ENCODE measurements around the gene MTMR1. TPM values are rescaled to one million over a fixed set of nuclear protein-coding genes. Genes with fewer than 3 reads are reported as not detected.

Gene MTMR1
- total RNA-seq, 1 donor from 2014 or later = 42.8 TPM

DNA sequence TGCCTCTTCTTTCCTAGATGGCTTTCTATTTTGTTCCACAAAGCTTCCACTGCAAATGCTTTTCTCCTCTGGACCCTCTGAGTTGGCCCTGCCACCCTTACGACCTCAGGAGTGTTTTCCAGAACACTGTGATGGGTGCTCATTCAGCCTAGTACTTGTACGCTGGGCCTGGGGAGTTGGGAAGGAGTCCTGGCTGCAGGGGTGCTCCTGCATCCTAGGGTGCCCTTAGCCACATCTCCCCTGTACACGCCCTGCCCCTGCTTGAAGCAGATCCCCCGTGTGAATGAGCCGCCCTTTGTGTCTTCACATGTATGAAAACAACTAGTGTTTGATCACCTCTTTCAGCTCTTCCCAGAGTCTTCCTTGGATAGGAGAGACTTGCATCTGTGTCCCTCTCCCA, 64.2 kb downstream of the MTMR1 start:
- no peak overlapping the region for H3K9ac ChIP-seq (ENCODE audit: low read depth in 1 of 3, low read length in 3 of 3)
- H3K27me3 ChIP-seq (ENCODE audit: control insufficient read depth in 3 of 3, insufficient read depth in 3 of 3, low read length in 3 of 3) = no peaks in the 10 kb centered on the region
- no peak overlapping the region for H3K27ac ChIP-seq (ENCODE audit: low read depth, low read length)
- H3K4me3 ChIP-seq (ENCODE audit: low read length in 3 of 3) = no peak overlapping the region
- no peaks in the 10 kb centered on the region for H3K4me1 ChIP-seq (ENCODE audit: control insufficient read depth in 3 of 3, insufficient read depth in 3 of 3, low read length in 3 of 3)
- H3K9me3 ChIP-seq (ENCODE audit: control insufficient read depth in 3 of 3, low read length in 3 of 3) = no peaks in the 10 kb centered on the region
- peaks cover 7 to 17% (median 11%) of the 10 kb centered on the region in 3 donors for H3K36me3 ChIP-seq (ENCODE audit: control insufficient read depth in 3 of 3, insufficient read depth in 3 of 3, low read length in 3 of 3)

DNA sequence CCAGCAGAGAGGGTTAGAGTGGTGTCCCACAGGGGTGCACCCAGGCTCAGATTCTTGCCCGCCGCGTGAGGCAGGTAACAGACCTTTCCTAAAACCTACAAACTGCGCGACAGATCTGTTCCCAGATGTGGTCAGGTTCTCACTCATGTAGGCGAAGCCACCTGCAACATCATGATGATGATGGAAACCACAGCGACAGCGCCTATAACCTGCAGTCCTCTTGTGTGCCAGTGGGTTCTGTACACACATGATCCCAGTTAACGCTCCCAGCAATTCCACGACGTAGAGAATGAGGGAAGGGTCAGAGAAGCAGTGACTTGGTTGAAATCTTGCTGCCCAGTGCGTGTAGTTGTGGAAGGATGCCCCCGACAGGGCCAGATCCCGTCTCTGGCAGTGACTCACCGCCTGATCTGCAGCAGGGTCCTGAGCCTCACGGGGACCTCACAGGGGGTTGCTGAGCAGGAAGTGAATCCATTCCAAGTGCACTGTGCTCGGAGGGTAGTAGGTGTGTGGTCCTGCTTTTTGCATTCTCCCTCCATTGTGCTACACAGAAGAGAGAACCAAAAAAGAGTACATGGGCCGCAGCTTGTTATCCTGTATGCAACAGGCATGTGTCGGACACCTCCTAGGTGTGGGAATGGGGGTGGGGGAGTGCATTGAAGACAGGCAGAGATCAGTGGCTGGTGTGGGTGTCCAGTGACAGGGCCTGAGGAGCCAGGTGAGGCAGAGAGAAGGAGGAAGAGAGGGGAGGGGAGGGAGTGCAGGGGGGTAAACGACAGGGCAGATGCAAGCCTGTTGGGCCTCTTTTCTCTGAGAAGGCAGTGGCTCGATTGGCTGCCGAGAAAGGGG, 66.6 kb downstream of the MTMR1 start:
- Histone ChIP-seq H3K27me3 (ENCODE audit: control insufficient read depth in 3 of 3, insufficient read depth in 3 of 3, low read length in 3 of 3) (no peaks in the 10 kb centered on the region), H3K4me3 (ENCODE audit: low read length in 3 of 3) (no peak overlapping the region), H3K27ac (ENCODE audit: low read depth, low read length) (no peak overlapping the region), H3K4me1 (ENCODE audit: control insufficient read depth in 3 of 3, insufficient read depth in 3 of 3, low read length in 3 of 3) (peaks cover 0 to 6% (median 0%) of the 10 kb centered on the region in 3 donors), H3K9ac (ENCODE audit: low read depth in 1 of 3, low read length in 3 of 3) (no peak overlapping the region), H3K36me3 (ENCODE audit: control insufficient read depth in 3 of 3, insufficient read depth in 3 of 3, low read length in 3 of 3) (peaks cover 7 to 17% (median 11%) of the 10 kb centered on the region in 3 donors), H3K9me3 (ENCODE audit: control insufficient read depth in 3 of 3, low read length in 3 of 3) (no peaks in the 10 kb centered on the region)

DNA sequence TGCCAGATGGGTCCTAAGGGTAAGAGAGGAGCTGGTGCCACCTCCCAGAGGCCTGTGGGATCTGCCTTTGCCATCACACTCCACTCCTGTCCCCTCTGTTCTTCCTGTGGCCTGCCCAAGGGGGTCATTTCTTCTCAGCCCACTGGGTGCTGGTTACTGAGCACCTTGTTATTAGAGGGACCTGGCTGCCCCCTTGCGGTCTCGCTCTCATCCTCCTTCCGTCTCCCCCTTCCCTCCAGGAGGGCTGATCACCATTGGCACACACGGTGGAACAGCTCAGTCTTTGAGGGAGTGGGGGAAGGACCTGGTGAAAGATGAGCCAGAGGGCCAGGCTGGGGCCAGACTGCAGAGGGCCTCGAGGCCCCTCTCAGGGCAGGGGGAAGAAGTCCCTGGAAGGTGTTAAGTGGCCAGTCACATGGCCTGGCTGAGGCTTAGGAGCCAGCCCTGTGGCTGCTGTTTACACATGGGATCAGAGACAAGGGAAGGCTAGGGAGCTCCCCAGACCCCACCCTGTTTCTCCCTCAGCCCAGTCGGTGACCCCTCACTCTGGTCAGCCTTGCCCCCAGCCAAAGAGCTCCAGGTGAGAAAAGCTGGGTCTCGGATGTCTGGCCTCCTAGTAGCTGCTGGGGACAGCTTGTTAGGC, 68.1 kb downstream of the MTMR1 start:
- no peaks in the 10 kb centered on the region for H3K27me3 ChIP-seq (ENCODE audit: control insufficient read depth in 3 of 3, insufficient read depth in 3 of 3, low read length in 3 of 3)
- H3K4me1 ChIP-seq (ENCODE audit: control insufficient read depth in 3 of 3, insufficient read depth in 3 of 3, low read length in 3 of 3) = peaks cover 0 to 6% (median 0%) of the 10 kb centered on the region in 3 donors

DNA sequence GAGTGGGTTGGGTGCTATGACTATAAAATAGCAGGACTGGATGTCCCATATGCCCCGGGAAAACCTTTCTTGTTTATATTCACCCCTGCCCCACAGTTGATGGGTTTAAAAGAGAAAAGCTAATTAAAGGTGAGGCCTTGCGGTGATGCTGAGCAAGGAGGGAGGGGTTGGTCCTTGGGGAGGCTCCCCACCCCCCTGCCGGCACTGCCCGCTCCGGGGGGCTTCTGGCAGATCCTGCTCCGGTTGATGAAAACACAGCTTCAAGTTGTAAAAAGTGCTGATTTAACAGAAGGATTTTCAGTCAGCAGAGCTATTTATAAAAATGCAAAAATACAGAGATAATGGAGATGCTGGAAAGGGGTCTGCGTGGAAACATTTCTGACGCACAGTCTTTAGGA, 68.6 kb downstream of the MTMR1 start:
- Histone ChIP-seq H3K27me3 (ENCODE audit: control insufficient read depth in 3 of 3, insufficient read depth in 3 of 3, low read length in 3 of 3) (no peaks in the 10 kb centered on the region), H3K27ac (ENCODE audit: low read depth, low read length) (no peak overlapping the region), H3K4me1 (ENCODE audit: control insufficient read depth in 3 of 3, insufficient read depth in 3 of 3, low read length in 3 of 3) (peaks cover 0 to 6% (median 2%) of the 10 kb centered on the region in 3 donors), H3K9me3 (ENCODE audit: control insufficient read depth in 3 of 3, low read length in 3 of 3) (no peaks in the 10 kb centered on the region), H3K9ac (ENCODE audit: low read depth in 1 of 3, low read length in 3 of 3) (no peak overlapping the region), H3K36me3 (ENCODE audit: control insufficient read depth in 3 of 3, insufficient read depth in 3 of 3, low read length in 3 of 3) (peaks cover 8 to 13% (median 11%) of the 10 kb centered on the region in 3 donors), H3K4me3 (ENCODE audit: low read length in 3 of 3) (no peak overlapping the region)

More for the DNA sequence above, 68.1 kb downstream of the MTMR1 start:
- H3K9ac ChIP-seq (ENCODE audit: low read depth in 1 of 3, low read length in 3 of 3) = no peak overlapping the region
- H3K36me3 ChIP-seq (ENCODE audit: control insufficient read depth in 3 of 3, insufficient read depth in 3 of 3, low read length in 3 of 3) = peaks cover 8 to 13% (median 11%) of the 10 kb centered on the region in 3 donors
- no peak overlapping the region for H3K4me3 ChIP-seq (ENCODE audit: low read length in 3 of 3)
- no peaks in the 10 kb centered on the region for H3K9me3 ChIP-seq (ENCODE audit: control insufficient read depth in 3 of 3, low read length in 3 of 3)
- no peak overlapping the region for H3K27ac ChIP-seq (ENCODE audit: low read depth, low read length)

DNA sequence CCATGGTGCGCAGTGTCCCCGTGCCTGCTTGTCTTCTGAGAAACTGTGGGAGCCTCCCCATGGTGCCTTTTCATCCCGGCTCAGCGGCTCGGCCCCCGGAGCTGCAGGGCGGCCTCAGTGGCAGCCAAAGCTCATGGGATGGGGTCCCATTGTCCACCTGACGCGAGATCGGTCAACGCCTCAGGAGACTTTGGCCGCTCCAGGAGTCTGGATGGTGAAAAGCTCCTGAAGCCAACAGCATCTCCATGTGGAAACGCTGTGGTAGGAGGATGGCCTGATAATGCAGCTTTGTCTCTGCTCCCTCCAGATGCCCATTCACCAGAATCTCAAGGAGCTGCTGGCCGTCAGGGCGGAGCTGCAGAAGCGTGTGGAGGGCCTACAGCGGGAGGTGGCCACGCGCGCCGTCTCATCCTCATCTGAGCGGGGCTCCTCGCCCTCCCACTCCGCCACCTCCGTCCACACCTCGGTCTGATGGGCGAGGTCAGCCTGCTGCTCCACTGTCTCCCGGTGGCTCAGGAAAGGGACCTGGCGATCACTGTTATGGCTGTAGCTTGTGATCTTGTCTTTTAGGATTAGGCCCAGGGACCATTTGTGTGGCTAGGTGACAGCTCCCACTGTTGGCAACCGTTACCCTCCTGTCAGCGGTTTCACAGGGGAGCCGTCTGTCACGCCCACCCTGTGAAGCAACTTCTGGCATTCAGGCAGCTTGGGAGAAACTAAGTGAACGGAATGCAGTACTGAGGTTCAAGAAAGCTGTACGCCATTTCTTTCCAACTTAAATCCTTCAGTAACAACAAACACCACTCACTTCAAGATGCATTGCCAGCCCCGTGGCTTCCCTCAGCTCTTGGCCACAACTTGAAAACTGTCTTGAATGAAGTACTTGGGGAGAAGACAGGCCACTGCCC, 69.3 kb downstream of the MTMR1 start:
- Histone ChIP-seq H3K4me1 (ENCODE audit: control insufficient read depth in 3 of 3, insufficient read depth in 3 of 3, low read length in 3 of 3) (peaks cover 0 to 13% (median 4%) of the 10 kb centered on the region in 3 donors), H3K4me3 (ENCODE audit: low read length in 3 of 3) (no peak overlapping the region), H3K9me3 (ENCODE audit: control insufficient read depth in 3 of 3, low read length in 3 of 3) (no peaks in the 10 kb centered on the region), H3K36me3 (ENCODE audit: control insufficient read depth in 3 of 3, insufficient read depth in 3 of 3, low read length in 3 of 3) (peaks cover 6 to 11% (median 9%) of the 10 kb centered on the region in 3 donors), H3K27me3 (ENCODE audit: control insufficient read depth in 3 of 3, insufficient read depth in 3 of 3, low read length in 3 of 3) (no peaks in the 10 kb centered on the region), H3K9ac (ENCODE audit: low read depth in 1 of 3, low read length in 3 of 3) (no peak overlapping the region), H3K27ac (ENCODE audit: low read depth, low read length) (no peak overlapping the region)

DNA sequence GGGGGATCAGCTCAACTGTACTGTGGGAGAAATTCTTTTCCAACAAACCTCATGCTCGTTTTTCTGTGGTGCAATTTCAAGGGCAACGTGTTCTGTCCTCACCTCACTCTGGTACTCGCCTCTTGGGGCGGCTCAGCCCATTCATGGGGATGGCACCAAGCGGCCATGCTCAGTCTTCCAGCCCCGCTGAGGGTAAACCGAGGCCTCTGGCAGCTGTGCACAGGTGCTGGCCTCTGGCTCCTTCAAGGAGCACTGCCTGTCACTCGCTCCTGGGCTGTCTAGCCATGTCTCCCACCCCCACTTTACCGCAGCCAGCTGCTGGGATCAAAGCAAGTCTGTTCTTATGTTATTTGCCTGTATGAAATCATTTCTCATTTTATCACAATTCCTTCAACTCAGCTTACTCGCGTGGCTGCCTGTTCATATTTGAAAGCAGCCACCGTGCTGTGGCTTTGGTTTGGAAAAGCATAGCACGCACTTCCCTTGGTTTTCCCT, 70.2 kb downstream of the MTMR1 start:
- Histone ChIP-seq H3K4me1 (ENCODE audit: control insufficient read depth in 3 of 3, insufficient read depth in 3 of 3, low read length in 3 of 3) (peaks cover 0 to 14% (median 4%) of the 10 kb centered on the region in 3 donors), H3K27me3 (ENCODE audit: control insufficient read depth in 3 of 3, insufficient read depth in 3 of 3, low read length in 3 of 3) (no peaks in the 10 kb centered on the region), H3K36me3 (ENCODE audit: control insufficient read depth in 3 of 3, insufficient read depth in 3 of 3, low read length in 3 of 3) (peaks cover 4 to 15% (median 9%) of the 10 kb centered on the region in 3 donors), H3K9ac (ENCODE audit: low read depth in 1 of 3, low read length in 3 of 3) (no peak overlapping the region), H3K27ac (ENCODE audit: low read depth, low read length) (no peak overlapping the region), H3K9me3 (ENCODE audit: control insufficient read depth in 3 of 3, low read length in 3 of 3) (no peaks in the 10 kb centered on the region), H3K4me3 (ENCODE audit: low read length in 3 of 3) (no peak overlapping the region)

DNA sequence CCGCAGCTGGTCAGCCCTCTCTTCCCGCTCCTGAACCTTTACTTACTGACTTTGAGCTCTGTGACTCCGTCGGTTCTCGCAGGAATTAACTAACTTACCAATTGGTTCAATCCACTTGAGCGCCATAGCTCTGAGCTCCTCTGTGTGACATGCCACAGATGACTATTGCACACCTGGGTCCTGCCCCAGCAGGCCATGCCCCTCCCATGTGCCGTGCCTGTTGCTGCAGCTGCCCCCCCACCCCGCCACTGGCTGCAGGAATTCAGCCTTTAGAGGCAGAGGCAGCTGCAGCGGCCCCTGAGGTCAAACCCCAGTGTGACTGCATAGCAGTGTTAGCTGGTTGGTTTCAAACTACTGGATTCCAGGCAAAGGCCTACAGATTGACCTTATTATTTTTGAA, 70.6 kb downstream of the MTMR1 start:
- Histone ChIP-seq H3K27me3 (ENCODE audit: control insufficient read depth in 3 of 3, insufficient read depth in 3 of 3, low read length in 3 of 3) (no peaks in the 10 kb centered on the region), H3K27ac (ENCODE audit: low read depth, low read length) (no peak overlapping the region), H3K4me1 (ENCODE audit: control insufficient read depth in 3 of 3, insufficient read depth in 3 of 3, low read length in 3 of 3) (peaks cover 0 to 14% (median 4%) of the 10 kb centered on the region in 3 donors), H3K9me3 (ENCODE audit: control insufficient read depth in 3 of 3, low read length in 3 of 3) (no peaks in the 10 kb centered on the region), H3K36me3 (ENCODE audit: control insufficient read depth in 3 of 3, insufficient read depth in 3 of 3, low read length in 3 of 3) (peaks cover 4 to 18% (median 11%) of the 10 kb centered on the region in 3 donors), H3K9ac (ENCODE audit: low read depth in 1 of 3, low read length in 3 of 3) (no peak overlapping the region), H3K4me3 (ENCODE audit: low read length in 3 of 3) (no peak overlapping the region)

DNA sequence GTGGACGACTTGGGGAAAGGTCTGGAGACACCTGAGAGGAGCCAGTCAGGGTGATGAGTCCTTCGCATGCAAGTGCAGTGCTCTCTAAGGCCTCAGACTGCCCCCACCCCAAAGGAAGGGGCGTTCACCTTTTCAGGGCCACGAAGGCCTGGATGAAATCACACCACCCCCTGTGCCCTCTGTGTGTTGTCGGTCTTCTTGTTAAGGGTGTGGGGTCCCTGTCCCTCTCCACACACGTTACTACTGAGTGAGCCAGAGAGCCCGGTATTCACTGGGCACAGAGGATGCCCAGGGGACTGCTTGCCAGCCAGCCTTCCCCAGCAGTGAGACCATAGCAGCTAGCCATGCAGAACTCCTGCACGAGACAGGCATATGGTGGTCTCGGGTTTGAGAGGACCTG, 72.0 kb downstream of the MTMR1 start:
- H3K9me3 ChIP-seq (ENCODE audit: control insufficient read depth in 3 of 3, low read length in 3 of 3) = no peaks in the 10 kb centered on the region
- no peaks in the 10 kb centered on the region for H3K27me3 ChIP-seq (ENCODE audit: control insufficient read depth in 3 of 3, insufficient read depth in 3 of 3, low read length in 3 of 3)
- H3K4me3 ChIP-seq (ENCODE audit: low read length in 3 of 3) = no peak overlapping the region
- H3K4me1 ChIP-seq (ENCODE audit: control insufficient read depth in 3 of 3, insufficient read depth in 3 of 3, low read length in 3 of 3) = peaks cover 0 to 14% (median 4%) of the 10 kb centered on the region in 3 donors
- peaks cover 4 to 17% (median 8%) of the 10 kb centered on the region in 3 donors for H3K36me3 ChIP-seq (ENCODE audit: control insufficient read depth in 3 of 3, insufficient read depth in 3 of 3, low read length in 3 of 3)
- no peak overlapping the region for H3K27ac ChIP-seq (ENCODE audit: low read depth, low read length)
- H3K9ac ChIP-seq (ENCODE audit: low read depth in 1 of 3, low read length in 3 of 3) = no peak overlapping the region

DNA sequence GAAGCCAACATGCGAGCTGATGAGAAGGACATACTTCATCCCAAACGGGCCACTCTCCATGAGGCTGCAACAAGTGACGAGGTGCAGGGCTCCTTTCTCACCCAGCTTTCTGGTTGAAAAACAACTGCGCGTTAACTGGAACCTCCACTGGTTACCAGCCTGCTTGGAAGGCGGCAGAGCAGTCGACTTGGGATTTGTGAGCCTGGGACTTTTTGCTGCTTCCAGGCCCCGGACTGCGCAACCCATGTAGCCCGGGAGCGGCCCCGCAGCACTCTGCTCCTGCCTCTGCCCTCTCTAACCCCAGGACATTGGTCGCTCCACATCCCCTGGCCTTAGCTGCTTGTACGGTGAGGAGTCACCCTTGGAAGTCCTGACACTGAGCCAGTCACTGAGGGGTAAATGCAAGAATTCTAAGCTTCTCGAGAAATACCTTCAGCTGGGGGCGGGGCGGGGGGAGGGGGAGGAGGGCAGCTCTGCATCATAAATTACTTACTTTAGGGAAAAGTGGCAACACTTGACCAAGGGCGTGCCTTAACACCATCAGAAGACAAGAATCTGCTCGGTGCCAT, 72.7 kb downstream of the MTMR1 start:
- Histone ChIP-seq H3K27ac (ENCODE audit: low read depth, low read length) (no peak overlapping the region), H3K27me3 (ENCODE audit: control insufficient read depth in 3 of 3, insufficient read depth in 3 of 3, low read length in 3 of 3) (no peaks in the 10 kb centered on the region), H3K4me3 (ENCODE audit: low read length in 3 of 3) (no peak overlapping the region), H3K36me3 (ENCODE audit: control insufficient read depth in 3 of 3, insufficient read depth in 3 of 3, low read length in 3 of 3) (peaks cover 4 to 20% (median 8%) of the 10 kb centered on the region in 3 donors), H3K4me1 (ENCODE audit: control insufficient read depth in 3 of 3, insufficient read depth in 3 of 3, low read length in 3 of 3) (peaks cover 0 to 14% (median 4%) of the 10 kb centered on the region in 3 donors), H3K9ac (ENCODE audit: low read depth in 1 of 3, low read length in 3 of 3) (no peak overlapping the region), H3K9me3 (ENCODE audit: control insufficient read depth in 3 of 3, low read length in 3 of 3) (no peaks in the 10 kb centered on the region)

Data from skeletal muscle tissue (tissue), 4 donors.